Fibroblast of skin of abdomen (primary cell): ENCODE results near the gene CLEC6A.
"Not testable (repeated sequence)": the region's sequence is repeated elsewhere in the genome, so short reads cannot be mapped to it uniquely, and the experiment has no call there.

Source experiments
- DNase-seq: peaks from one replicate; pipeline ENCODE4 v3.0.0-alpha.2; 2013

CLEC6A gene

DNA sequence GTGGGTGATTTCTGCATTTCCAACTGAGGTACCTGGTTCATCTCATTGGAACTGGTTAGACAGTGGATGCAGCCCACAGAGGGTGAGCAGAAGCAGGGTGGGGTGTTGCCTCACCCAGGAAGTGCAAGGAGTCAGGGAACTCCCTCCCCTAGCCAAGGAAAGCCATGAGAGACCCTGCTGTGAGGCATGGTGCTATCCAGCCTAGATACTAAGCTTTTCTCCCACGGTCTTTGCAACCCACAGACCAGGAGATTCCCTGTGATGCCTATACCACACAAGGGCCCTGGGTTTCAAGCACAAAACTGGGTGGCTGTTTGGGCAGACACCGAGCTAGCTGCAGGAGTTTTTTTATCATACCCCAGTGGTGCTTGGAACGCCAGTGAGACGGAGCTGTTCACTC, 39.9 kb downstream of the CLEC6A start:
- not testable (repeated sequence) for DNase-seq

DNA sequence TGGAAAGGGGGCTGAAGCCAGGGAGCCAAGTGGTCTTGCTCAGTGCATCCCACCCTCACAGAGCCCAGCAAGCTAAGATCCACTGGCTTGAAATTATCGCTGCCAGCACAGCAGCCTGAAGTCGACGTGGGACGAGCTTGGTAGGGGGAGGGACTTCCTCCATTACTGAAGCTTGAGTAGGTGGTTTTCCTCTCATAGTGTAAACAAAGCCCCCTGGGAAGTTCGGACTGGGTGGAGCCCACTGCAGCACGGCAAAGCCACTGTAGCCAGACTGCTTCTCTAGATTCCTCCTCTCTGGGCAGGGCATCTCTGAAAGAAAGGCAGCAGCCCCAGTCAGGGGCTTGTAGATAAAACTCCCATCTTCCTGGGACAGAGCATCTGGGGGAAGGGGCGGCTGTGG, 40.3 kb downstream of the CLEC6A start:
- not testable (repeated sequence) for DNase-seq

DNA sequence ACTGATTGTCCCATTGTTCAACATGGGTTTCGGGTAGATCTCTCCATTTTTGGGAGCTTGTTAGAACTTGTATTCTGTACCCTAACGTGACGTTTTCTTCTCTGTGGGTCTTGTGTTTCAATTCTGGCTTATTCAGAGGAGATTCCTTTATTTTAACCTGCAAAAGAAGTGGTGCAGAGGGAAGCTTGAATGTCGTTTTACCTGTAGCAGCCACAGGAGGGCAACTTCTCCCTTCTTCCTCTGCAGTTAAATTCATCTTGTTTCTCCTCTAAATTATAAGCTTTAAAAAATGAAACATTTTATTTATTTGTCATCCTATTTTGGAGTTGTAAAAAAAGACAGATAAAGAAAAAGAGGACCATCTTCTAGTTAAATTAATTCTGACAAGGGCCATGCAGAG, 43.9 kb downstream of the CLEC6A start:
- DNase-seq: no peak

GRCh38 chr12:8501720-8502119, 46.0 kb downstream of the CLEC6A start:
- no peak for DNase-seq

DNA sequence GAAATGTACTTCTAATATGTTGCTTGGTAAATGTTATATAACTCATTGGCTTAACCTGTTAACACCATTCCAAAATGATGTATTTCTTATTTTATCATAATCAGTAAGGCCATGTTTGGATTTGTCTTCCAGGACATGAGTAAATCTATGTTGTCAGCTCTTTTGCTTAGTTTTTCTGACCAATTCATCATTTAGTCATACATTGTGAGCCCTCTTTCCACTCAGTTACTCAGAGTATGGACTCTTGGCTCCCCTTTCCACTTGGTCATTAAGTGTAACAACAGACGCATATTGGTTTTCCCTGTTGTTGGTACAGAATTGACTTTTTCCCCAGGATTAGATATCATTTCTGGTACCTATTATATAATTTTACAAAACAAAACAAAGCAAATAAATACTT, 48.6 kb downstream of the CLEC6A start:
- DNase-seq: no peak

GRCh38 chr12:8507596-8507995, 51.8 kb downstream of the CLEC6A start:
- no peak for DNase-seq

- DNase-seq: no peak
Observed at GRCh38 chr12:8508223-8508622, 52.5 kb downstream of the CLEC6A start.

DNA sequence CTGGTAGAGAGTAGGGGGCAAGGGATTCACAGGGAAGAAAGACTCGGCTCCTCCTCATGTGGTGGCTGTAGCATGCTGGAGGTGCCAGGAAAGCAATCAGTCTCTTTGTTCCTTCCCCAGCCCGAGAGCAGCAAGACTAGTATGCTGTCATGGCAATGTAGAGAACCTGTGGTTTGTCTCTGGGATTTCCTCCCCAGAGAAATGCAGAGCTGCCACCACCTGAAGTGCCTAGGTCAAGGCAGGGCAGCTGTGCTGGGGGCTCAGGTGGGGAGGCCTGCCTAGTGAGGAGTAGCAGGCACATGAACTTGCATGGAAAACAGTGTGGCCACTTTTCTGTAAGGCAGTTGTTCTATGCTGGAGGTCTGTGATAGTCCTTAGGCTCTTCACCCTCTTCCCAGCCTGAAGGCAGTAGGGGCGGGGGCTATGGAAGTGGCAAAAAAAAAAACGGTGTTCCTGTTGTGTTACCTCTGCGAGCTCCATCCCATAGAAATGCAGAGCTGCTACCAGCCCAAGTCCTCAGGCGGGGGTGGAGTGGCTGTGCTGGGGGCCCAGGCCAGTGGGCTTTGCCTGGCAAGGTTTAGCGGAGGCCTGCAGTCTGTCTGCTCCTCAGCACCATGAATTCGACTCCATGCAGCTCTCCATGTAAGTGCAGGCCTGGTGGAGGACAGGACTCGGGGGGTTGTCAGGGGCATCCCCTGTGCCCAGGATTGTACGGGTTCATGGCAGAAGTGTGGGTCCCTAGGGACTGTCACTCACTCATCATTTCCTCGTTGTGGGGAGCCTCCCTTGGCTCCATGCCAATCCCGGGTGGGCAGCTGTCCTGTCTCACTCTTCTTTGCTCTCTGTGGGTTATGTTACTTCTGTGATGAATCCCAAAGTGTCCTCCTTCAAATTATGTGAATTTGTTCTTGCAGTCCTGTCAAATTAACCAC, 53.4 kb downstream of the CLEC6A start:
- DNase-seq: no peak

- no peak for DNase-seq
Observed at GRCh38 chr12:8513256-8513655, 57.5 kb downstream of the CLEC6A start, which contains the start of gene CLEC4D. CLEC4D (plus strand) TSS chr12:8513503; CDS start chr12:8513733, 230 bp downstream.

- no peak for DNase-seq
Observed at GRCh38 chr12:8517971-8518370, 62.2 kb downstream of the CLEC6A start.

GRCh38 chr12:8519171-8519570, 63.4 kb downstream of the CLEC6A start:
- DNase-seq: no peak

- DNase-seq: no peak
Observed at GRCh38 chr12:8527250-8528130, 71.7 kb downstream of the CLEC6A start.
